Testis (tissue), 2 donors: ENCODE data around the gene CTF1.

Experiments used
- POLR2A ChIP-seq: fragments of 450-650 bp; IDR thresholded peaks from one replicate; pipeline ENCODE4 v1.6.1; 2017; ENCODE audit warnings: antibody characterized with exemption, mild to moderate bottlenecking, moderate library complexity
- TF ChIP-seq, protein P1 (sequence below), 3 experiments: fragments of 450-650 bp in 2 of 3; fragments of 200-600 bp in 1 of 3; sonication (generic) in 1 of 3; IDR thresholded peaks; one replicate each; pipeline ENCODE4 v1.5.1; 2016 to 2019; ENCODE audit warnings: antibody characterized with exemption in 3 of 3, mild to moderate bottlenecking in 2 of 3, moderate library complexity in 1 of 3

DNA sequence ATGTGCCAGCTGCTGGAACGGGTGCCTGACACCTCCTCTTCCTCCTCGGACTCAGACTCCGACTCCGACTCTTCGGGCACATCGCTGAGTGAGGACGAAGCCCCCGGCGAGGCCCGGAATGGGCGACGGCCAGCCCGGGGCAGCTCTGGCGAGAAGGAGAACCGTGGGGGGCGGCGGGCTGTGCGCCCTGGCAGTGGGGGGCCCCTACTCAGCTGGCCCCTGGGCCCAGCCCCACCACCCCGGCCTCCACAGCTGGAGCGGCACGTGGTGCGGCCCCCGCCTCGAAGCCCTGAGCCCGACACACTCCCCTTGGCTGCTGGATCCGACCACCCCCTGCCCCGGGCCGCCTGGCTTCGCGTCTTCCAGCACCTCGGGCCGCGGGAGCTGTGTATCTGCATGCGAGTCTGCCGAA, 33.8 kb downstream of the CTF1 start:
- no peak for TF ChIP-seq POLR2A
- TF ChIP-seq, protein P1, sequence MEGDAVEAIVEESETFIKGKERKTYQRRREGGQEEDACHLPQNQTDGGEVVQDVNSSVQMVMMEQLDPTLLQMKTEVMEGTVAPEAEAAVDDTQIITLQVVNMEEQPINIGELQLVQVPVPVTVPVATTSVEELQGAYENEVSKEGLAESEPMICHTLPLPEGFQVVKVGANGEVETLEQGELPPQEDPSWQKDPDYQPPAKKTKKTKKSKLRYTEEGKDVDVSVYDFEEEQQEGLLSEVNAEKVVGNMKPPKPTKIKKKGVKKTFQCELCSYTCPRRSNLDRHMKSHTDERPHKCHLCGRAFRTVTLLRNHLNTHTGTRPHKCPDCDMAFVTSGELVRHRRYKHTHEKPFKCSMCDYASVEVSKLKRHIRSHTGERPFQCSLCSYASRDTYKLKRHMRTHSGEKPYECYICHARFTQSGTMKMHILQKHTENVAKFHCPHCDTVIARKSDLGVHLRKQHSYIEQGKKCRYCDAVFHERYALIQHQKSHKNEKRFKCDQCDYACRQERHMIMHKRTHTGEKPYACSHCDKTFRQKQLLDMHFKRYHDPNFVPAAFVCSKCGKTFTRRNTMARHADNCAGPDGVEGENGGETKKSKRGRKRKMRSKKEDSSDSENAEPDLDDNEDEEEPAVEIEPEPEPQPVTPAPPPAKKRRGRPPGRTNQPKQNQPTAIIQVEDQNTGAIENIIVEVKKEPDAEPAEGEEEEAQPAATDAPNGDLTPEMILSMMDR (IDR thresholded peaks at IDR 0.05), result no peak
